ENCODE results near the gene TMEM108.

DNA sequence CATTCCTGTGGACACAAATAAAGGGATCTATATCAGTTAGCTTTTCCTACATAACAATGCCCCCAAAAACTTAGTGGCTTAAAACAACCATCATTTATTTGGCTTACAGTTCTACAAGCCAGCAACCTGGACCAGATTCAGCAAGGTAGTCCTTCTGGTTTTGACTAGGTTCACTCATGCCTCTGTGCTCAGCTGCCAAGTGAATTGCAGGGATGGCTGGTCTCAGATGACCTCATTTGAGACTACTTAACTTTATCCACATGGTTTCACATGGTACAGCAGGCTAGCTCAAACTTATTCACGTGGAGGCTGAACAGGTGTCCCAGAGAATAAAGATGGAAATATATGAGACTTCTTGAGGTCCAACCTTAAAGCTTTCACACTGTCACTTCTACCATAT, 242.4 kb downstream of the TMEM108 start:
- no peak for TF ChIP-seq MXI1 (conservative IDR thresholded peaks at IDR 0.05; ENCODE audit: poor library complexity, severe bottlenecking)
- TF ChIP-seq EP300 (conservative IDR thresholded peaks at IDR 0.05; ENCODE audit: poor library complexity, severe bottlenecking) = no peak
- TF ChIP-seq, protein P1, sequence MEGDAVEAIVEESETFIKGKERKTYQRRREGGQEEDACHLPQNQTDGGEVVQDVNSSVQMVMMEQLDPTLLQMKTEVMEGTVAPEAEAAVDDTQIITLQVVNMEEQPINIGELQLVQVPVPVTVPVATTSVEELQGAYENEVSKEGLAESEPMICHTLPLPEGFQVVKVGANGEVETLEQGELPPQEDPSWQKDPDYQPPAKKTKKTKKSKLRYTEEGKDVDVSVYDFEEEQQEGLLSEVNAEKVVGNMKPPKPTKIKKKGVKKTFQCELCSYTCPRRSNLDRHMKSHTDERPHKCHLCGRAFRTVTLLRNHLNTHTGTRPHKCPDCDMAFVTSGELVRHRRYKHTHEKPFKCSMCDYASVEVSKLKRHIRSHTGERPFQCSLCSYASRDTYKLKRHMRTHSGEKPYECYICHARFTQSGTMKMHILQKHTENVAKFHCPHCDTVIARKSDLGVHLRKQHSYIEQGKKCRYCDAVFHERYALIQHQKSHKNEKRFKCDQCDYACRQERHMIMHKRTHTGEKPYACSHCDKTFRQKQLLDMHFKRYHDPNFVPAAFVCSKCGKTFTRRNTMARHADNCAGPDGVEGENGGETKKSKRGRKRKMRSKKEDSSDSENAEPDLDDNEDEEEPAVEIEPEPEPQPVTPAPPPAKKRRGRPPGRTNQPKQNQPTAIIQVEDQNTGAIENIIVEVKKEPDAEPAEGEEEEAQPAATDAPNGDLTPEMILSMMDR (IDR thresholded peaks at IDR 0.05; ENCODE audit: poor library complexity, severe bottlenecking) = no peak
- TF ChIP-seq TAF1 (IDR thresholded peaks at IDR 0.05; ENCODE audit: low read depth) = no peak
- TF ChIP-seq RAD21 (conservative IDR thresholded peaks at IDR 0.05) = no peak
- TF ChIP-seq, protein P2, sequence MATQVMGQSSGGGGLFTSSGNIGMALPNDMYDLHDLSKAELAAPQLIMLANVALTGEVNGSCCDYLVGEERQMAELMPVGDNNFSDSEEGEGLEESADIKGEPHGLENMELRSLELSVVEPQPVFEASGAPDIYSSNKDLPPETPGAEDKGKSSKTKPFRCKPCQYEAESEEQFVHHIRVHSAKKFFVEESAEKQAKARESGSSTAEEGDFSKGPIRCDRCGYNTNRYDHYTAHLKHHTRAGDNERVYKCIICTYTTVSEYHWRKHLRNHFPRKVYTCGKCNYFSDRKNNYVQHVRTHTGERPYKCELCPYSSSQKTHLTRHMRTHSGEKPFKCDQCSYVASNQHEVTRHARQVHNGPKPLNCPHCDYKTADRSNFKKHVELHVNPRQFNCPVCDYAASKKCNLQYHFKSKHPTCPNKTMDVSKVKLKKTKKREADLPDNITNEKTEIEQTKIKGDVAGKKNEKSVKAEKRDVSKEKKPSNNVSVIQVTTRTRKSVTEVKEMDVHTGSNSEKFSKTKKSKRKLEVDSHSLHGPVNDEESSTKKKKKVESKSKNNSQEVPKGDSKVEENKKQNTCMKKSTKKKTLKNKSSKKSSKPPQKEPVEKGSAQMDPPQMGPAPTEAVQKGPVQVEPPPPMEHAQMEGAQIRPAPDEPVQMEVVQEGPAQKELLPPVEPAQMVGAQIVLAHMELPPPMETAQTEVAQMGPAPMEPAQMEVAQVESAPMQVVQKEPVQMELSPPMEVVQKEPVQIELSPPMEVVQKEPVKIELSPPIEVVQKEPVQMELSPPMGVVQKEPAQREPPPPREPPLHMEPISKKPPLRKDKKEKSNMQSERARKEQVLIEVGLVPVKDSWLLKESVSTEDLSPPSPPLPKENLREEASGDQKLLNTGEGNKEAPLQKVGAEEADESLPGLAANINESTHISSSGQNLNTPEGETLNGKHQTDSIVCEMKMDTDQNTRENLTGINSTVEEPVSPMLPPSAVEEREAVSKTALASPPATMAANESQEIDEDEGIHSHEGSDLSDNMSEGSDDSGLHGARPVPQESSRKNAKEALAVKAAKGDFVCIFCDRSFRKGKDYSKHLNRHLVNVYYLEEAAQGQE (IDR thresholded peaks at IDR 0.05; ENCODE audit: borderline replicate concordance) = no peak
- TF ChIP-seq SMC3 (conservative IDR thresholded peaks at IDR 0.05; ENCODE audit: poor library complexity) = no peak
- no peak for TF ChIP-seq POLR2AphosphoS5 (IDR thresholded peaks at IDR 0.05)
- no peak for TF ChIP-seq EZH2 (IDR thresholded peaks at IDR 0.05; ENCODE audit: borderline replicate concordance, insufficient read depth, low read length, poor library complexity, severe bottlenecking)

All from neural cell (in vitro differentiated cells).